Right lobe of liver (tissue), 4 donors: ENCODE measurements around the gene TLR6.

Experiments used
- POLR2A ChIP-seq: fragments of 450-650 bp; IDR thresholded peaks from one replicate; pipeline ENCODE4 v1.6.1; 2017; ENCODE audit warnings: antibody characterized with exemption, mild to moderate bottlenecking
- TF ChIP-seq, protein P1 (sequence below), 4 donors: fragments of 200-600 bp in 3 of 4; fragments of 450-650 bp in 1 of 4; IDR thresholded peaks; one replicate each; pipeline versions ENCODE4 v1.5.1 to v1.8.0; 2016 to 2022; ENCODE audit warnings: antibody characterized with exemption in 4 of 4, mild to moderate bottlenecking in 2 of 4
- donor health status: DM: no; HTN: no; CAD: no.
- donor health status: DM: no; HTN: no; CAD: no.
- donor health status: DM: no; HTN: yes; CAD: no.

DNA sequence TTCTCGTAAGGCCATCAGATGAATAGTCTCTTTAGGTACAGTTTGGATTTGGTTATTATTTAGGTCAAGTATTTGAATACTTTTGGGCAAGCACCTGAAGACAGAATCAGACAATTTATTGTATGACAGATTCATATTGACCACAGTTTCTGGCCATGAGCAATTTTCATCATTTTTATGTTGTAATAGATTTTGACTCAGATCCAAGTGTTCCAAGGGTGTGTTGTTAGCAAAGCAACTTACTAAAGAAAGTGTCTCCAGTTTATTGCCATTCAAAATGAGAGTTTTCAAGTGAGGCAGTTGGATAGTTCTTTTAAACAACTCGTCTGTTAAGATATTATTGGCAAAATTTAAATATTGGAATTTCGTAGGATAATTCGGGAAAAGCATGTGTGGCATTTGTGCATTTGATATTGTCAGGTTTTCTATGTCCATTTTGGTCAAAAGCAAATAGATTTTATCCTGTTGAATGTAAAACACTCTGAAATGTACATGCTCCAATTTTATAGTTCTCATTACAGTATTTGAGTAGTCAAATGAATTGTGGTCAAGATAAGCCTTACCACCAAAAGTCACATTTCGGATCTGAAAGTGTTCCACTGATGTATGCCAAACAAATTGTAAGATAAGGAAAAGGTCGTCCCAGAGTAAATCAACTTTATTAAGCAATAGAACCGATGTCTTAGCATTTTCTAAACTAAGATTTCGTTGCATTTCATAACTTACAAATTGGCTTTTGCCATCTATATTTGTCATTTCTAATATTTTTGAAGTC lies 82.2 kb downstream of the TLR6 start:
- TF ChIP-seq, protein P1, sequence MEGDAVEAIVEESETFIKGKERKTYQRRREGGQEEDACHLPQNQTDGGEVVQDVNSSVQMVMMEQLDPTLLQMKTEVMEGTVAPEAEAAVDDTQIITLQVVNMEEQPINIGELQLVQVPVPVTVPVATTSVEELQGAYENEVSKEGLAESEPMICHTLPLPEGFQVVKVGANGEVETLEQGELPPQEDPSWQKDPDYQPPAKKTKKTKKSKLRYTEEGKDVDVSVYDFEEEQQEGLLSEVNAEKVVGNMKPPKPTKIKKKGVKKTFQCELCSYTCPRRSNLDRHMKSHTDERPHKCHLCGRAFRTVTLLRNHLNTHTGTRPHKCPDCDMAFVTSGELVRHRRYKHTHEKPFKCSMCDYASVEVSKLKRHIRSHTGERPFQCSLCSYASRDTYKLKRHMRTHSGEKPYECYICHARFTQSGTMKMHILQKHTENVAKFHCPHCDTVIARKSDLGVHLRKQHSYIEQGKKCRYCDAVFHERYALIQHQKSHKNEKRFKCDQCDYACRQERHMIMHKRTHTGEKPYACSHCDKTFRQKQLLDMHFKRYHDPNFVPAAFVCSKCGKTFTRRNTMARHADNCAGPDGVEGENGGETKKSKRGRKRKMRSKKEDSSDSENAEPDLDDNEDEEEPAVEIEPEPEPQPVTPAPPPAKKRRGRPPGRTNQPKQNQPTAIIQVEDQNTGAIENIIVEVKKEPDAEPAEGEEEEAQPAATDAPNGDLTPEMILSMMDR (IDR thresholded peaks at IDR 0.05): no peak
- no peak for TF ChIP-seq POLR2A
